ENCODE measurements around the gene DLG5. TPM values are rescaled to one million over a fixed set of nuclear protein-coding genes. Genes with fewer than 3 reads are reported as not detected.

Gene DLG5
- total RNA-seq, 2 donors from 2014 or later = 3.2 to 6.5 TPM

DNA sequence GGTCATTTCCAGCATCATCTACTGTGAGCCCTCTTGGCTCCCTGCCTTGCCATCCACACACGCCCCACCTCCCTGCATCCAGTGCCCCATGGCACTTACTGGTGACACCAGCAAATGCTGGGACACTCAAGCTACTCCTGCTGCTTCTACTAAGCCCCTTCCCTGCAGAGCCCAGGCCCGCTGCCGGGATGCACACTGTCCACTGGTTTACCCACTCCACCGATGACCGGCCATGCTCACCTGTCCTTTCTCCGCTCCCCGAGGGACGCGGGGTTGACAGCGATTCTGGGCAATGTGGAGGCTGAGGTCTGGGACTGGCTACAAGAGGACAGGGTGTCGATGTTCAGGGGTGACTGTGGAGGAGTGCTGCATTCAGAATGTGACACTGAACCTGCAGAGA, 110.2 kb downstream of the DLG5 start:
- Mint-ChIP-seq H3K4me3 (no peak overlapping the region), H3K27ac (no peak overlapping the region), H3K36me3 (ENCODE audit: insufficient read depth in 2 of 2) (peaks cover 0 to 2% of the 10 kb centered on the region in 2 donors), H3K27me3 (ENCODE audit: low read depth) (no peaks in the 10 kb centered on the region), H3K9me3 (no peaks in the 10 kb centered on the region), H3K4me1 (ENCODE audit: low read depth) (peaks cover 5% of the 10 kb centered on the region)
- no peak for ATAC-seq (replicated peaks in 1 of 2)
- no peak for DNase-seq

- no peaks in the 10 kb centered on the region for H3K9me3 Mint-ChIP-seq
- no peak for ATAC-seq (replicated peaks in 1 of 2)
- no peak overlapping the region for H3K27ac Mint-ChIP-seq
- no peak for DNase-seq
- no peaks in the 10 kb centered on the region for H3K4me1 Mint-ChIP-seq (ENCODE audit: low read depth)
- H3K36me3 Mint-ChIP-seq (ENCODE audit: insufficient read depth in 2 of 2) = no peaks in the 10 kb centered on the region
- no peak overlapping the region for H3K4me3 Mint-ChIP-seq
- H3K27me3 Mint-ChIP-seq (ENCODE audit: low read depth) = no peaks in the 10 kb centered on the region
Observed at GRCh38 chr10:77812741-77813140, 113.8 kb downstream of the DLG5 start.

DNA sequence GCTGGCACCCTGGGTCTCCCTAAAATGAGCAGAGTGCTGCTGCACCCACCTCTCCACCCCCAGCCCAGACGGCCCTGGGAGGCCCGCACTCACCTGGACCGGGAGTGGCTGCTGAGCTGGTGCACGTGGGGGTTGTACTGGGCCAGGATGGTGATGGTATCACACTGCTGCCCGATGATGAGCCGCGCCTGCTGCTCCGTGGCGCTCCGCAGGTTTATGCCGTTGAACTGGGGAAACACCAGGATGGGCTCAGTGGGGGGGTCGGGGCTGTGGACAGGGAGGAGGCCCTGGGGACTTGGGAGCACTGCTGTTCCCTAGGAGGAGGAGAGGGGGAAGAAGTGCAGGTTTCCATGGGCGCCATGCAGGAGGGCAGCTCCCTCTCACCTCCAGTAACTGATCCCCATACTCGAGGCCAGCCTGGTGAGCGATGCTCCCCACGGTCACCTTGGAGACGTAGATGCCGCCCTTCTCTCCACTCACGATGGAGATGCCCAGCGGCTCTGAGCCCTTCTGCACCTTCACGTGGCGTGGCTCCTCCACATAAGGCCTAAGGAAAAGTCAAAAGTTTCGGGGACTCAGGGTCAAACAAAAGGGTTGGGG, 114.6 kb downstream of the DLG5 start:
- H3K27me3 Mint-ChIP-seq (ENCODE audit: low read depth) = no peaks in the 10 kb centered on the region
- no peaks in the 10 kb centered on the region for H3K36me3 Mint-ChIP-seq (ENCODE audit: insufficient read depth in 2 of 2)
- H3K4me1 Mint-ChIP-seq (ENCODE audit: low read depth) = no peaks in the 10 kb centered on the region
- no peak for DNase-seq
- no peak for ATAC-seq (replicated peaks in 1 of 2)
- no peak overlapping the region for H3K4me3 Mint-ChIP-seq
- H3K27ac Mint-ChIP-seq = no peak overlapping the region
- no peaks in the 10 kb centered on the region for H3K9me3 Mint-ChIP-seq

DNA sequence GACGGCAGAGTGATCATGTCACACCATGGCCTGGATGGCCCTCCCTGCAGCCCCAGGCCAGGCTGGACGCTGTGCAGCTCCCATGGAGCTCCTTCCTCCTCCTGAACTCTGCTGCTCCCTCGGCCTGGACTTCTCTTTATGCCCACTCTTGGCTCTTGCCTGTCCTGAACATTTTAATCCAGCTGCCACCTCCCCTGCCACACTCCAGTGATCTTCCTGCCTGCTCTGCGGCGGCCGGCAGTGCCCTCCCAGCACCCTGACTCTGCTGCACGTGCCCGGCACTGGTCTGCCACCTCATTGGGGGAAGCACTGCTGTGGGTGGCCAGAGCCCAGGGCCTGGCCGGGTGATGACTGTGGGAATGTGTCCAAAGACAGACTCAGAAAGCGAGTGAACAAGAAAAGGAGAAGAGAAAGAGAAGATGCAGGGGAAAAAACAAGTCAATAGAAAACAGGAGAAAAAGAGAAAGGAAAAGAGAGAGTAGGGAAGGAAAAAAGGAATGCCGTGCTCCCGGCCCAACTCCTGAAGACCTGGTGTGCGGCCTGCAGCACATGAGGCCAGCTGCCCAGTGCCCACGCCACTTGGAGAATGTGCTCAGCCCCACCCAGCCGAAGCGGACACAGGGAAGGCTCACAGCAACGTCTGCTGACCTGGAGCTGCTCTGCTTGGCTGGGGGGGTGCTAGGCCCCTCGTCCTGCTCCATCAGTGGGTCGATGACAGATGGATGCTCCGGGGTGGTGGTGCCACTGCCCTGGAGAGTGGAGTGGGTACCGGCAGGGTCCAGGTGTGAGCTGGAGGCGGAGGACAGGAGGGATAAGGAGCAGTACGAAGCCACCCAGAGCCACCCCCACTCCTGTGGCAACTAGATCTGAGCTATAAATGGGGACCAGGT, 115.9 kb downstream of the DLG5 start:
- H3K9me3 Mint-ChIP-seq = no peaks in the 10 kb centered on the region
- H3K4me1 Mint-ChIP-seq (ENCODE audit: low read depth) = no peaks in the 10 kb centered on the region
- H3K36me3 Mint-ChIP-seq (ENCODE audit: insufficient read depth in 2 of 2) = no peaks in the 10 kb centered on the region
- no peak overlapping the region for H3K4me3 Mint-ChIP-seq
- H3K27ac Mint-ChIP-seq = no peak overlapping the region
- H3K27me3 Mint-ChIP-seq (ENCODE audit: low read depth) = no peaks in the 10 kb centered on the region
- DNase-seq (no peak), ATAC-seq (replicated peaks in 1 of 2) (no peak)

DNA sequence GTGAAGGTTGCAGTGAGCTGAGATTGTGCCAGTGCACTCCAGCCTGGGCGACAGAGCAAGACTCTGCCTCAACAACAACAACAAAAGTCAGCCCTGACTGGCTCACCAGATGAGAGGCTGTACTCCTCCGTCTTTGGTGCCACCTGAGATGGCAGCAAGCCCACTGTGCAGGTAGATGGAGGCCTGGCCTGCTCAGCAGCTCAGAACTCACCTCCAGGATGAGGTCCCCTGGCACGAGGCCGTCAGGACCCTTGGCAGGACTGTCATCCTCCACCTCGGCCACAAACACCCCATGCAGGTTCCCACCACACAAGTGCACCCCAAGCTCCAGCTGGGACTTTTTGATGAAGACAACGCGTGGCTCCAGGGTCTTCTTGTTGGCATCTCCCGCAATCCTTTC, 117.2 kb downstream of the DLG5 start:
- H3K4me3 Mint-ChIP-seq = no peak overlapping the region
- DNase-seq (no peak), ATAC-seq (replicated peaks in 1 of 2) (no peak)
- no peaks in the 10 kb centered on the region for H3K36me3 Mint-ChIP-seq (ENCODE audit: insufficient read depth in 2 of 2)
- H3K4me1 Mint-ChIP-seq (ENCODE audit: low read depth) = no peaks in the 10 kb centered on the region
- H3K27me3 Mint-ChIP-seq (ENCODE audit: low read depth) = no peaks in the 10 kb centered on the region
- no peak overlapping the region for H3K27ac Mint-ChIP-seq
- no peaks in the 10 kb centered on the region for H3K9me3 Mint-ChIP-seq

DNA sequence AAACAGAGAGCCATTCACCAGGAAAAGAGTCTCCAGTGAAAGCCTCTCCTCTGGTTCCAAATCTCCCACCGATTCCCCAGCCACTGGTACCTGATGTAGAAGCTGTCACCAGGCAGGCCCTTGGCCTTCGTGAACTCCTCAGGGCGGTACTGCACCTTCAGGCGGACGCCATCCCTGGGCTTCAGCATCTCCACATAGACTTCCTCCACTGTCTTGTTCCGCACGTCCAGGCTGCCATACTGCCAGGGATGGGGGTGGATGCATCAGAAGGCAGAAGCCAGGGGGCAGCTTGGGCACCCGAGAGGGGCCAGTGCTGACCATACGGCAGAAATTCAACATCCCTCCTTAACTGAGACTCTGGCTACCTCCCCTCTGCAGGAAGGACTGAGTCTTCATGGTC, 118.8 kb downstream of the DLG5 start:
- H3K27ac Mint-ChIP-seq = no peak overlapping the region
- H3K36me3 Mint-ChIP-seq (ENCODE audit: insufficient read depth in 2 of 2) = no peaks in the 10 kb centered on the region
- no peaks in the 10 kb centered on the region for H3K9me3 Mint-ChIP-seq
- H3K27me3 Mint-ChIP-seq (ENCODE audit: low read depth) = no peaks in the 10 kb centered on the region
- H3K4me1 Mint-ChIP-seq (ENCODE audit: low read depth) = no peaks in the 10 kb centered on the region
- H3K4me3 Mint-ChIP-seq = no peak overlapping the region
- ATAC-seq (replicated peaks in 1 of 2) (no peak), DNase-seq (no peak)

DNA sequence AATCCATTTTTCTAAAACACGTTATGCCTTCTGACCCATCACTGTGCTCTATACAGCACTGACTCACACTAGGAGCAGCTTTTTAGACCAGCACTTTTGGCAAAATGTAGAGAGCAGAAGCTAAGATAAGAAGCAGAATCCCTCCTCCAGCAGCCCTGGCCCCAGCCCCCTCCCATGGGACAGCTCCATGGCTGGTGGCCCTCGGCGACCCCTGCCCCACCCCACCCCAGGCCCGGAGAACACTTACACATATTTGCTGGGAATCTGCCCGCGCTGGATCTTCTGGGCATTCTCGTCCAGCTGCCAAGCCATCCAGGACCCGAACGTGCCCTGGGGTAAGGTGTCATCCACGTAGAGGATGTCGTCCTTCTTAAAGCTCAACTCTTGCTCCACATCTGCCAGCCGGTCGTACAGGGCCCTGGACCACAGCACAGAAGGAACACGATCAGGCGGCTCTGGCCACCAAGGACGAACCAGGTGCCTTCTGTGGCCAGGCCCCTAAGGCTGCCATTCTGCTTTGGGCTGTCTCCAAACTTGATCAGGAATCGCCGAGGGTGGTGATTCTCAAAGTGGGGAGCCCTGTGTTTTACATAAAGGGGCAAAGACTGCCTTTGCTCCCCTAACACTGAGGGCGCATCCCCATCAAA, 119.9 kb downstream of the DLG5 start:
- no peak for DNase-seq
- no peak for ATAC-seq (replicated peaks in 1 of 2)
- H3K36me3 Mint-ChIP-seq (ENCODE audit: insufficient read depth in 2 of 2) = no peaks in the 10 kb centered on the region

GRCh38 chr10:77805676-77806075, 120.9 kb downstream of the DLG5 start:
- DNase-seq (no peak), ATAC-seq (replicated peaks in 1 of 2) (no peak)
- no peaks in the 10 kb centered on the region for H3K36me3 Mint-ChIP-seq (ENCODE audit: insufficient read depth in 2 of 2)
- H3K9me3 Mint-ChIP-seq = no peaks in the 10 kb centered on the region
- H3K4me3 Mint-ChIP-seq = no peak overlapping the region
- peaks cover 17% of the 10 kb centered on the region for H3K4me1 Mint-ChIP-seq (ENCODE audit: low read depth)
- peaks cover 9% of the 10 kb centered on the region for H3K27me3 Mint-ChIP-seq (ENCODE audit: low read depth)
- no peak overlapping the region for H3K27ac Mint-ChIP-seq

More for the DNA sequence above, 119.9 kb downstream of the DLG5 start:
- no peak overlapping the region for H3K4me3 Mint-ChIP-seq
- peaks cover 8% of the 10 kb centered on the region for H3K4me1 Mint-ChIP-seq (ENCODE audit: low read depth)
- H3K27me3 Mint-ChIP-seq (ENCODE audit: low read depth) = peaks cover 8% of the 10 kb centered on the region
- no peaks in the 10 kb centered on the region for H3K9me3 Mint-ChIP-seq
- no peak overlapping the region for H3K27ac Mint-ChIP-seq

GRCh38 chr10:77804371-77804770, 122.2 kb downstream of the DLG5 start:
- peaks cover 27% of the 10 kb centered on the region for H3K4me1 Mint-ChIP-seq (ENCODE audit: low read depth)
- no peak overlapping the region for H3K4me3 Mint-ChIP-seq
- ATAC-seq (replicated peaks in 1 of 2) (no peak), DNase-seq (no peak)
- H3K36me3 Mint-ChIP-seq (ENCODE audit: insufficient read depth in 2 of 2) = no peaks in the 10 kb centered on the region
- H3K27me3 Mint-ChIP-seq (ENCODE audit: low read depth) = peaks cover 14% of the 10 kb centered on the region
- H3K9me3 Mint-ChIP-seq = no peaks in the 10 kb centered on the region
- H3K27ac Mint-ChIP-seq = no peak overlapping the region

DNA sequence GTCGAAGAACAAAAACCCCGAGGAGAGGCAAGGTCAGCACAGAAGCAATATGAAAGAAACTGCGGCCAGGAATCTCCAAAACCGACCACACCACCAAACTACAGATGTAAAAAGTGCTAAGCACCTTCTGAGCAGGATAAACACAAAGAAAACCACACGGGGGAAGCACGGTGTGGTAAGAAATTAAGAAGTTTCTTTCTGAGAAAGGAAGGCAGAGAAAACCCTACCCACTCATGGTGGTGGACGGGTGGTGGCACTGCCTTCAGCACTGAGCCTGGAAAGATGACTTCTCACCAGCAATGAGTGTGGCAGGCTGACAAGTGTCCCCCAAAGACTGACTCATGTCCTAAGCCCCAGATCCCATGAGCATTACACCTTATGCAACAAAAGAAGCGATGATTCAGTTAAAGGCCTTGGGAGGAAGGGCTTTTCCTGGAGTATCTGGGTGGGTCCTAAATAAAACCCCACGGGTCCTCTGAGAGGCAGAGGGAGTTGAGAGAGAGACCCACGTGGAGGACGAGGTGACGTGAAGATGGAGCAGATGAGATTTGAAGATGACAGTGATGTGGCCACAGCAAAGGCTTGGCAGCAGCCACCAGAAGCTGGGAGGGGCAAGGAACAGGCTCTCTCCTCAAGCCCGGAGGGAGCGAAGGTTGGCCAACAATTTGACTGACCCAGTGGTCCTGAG, 124.9 kb downstream of the DLG5 start:
- peak overlapping the region; percentile 75 for H3K27ac Mint-ChIP-seq
- peaks cover 32% of the 10 kb centered on the region for H3K27me3 Mint-ChIP-seq (ENCODE audit: low read depth)
- DNase-seq (peak; percentile 77 to 80), ATAC-seq (replicated peaks in 1 of 2) (peak; percentile 96 to 97)
- H3K4me3 Mint-ChIP-seq = peak overlapping the region; percentile 48 to 83
- no peaks in the 10 kb centered on the region for H3K36me3 Mint-ChIP-seq (ENCODE audit: insufficient read depth in 2 of 2)
- H3K4me1 Mint-ChIP-seq (ENCODE audit: low read depth) = peaks cover 32% of the 10 kb centered on the region
- H3K9me3 Mint-ChIP-seq = no peaks in the 10 kb centered on the region

GRCh38 chr10:77800738-77801266, 125.8 kb downstream of the DLG5 start:
- peak; percentile 5 for ATAC-seq (replicated peaks in 1 of 2)
- H3K27me3 Mint-ChIP-seq (ENCODE audit: low read depth) = peaks cover 32% of the 10 kb centered on the region
- peak overlapping the region; percentile 48 to 83 for H3K4me3 Mint-ChIP-seq
- H3K36me3 Mint-ChIP-seq (ENCODE audit: insufficient read depth in 2 of 2) = no peaks in the 10 kb centered on the region
- no peaks in the 10 kb centered on the region for H3K9me3 Mint-ChIP-seq
- H3K4me1 Mint-ChIP-seq (ENCODE audit: low read depth) = peaks cover 32% of the 10 kb centered on the region
- no peak for DNase-seq
- H3K27ac Mint-ChIP-seq = peak overlapping the region; percentile 75

GRCh38 chr10:77800320-77800719, 126.2 kb downstream of the DLG5 start:
- Mint-ChIP-seq H3K4me1 (ENCODE audit: low read depth) (peaks cover 32% of the 10 kb centered on the region), H3K36me3 (ENCODE audit: insufficient read depth in 2 of 2) (no peaks in the 10 kb centered on the region), H3K27ac (no peak overlapping the region), H3K4me3 (no peak overlapping the region), H3K27me3 (ENCODE audit: low read depth) (peaks cover 32% of the 10 kb centered on the region), H3K9me3 (no peaks in the 10 kb centered on the region)
- DNase-seq (no peak), ATAC-seq (replicated peaks in 1 of 2) (no peak)

- Mint-ChIP-seq H3K9me3 (no peaks in the 10 kb centered on the region), H3K27me3 (ENCODE audit: low read depth) (peaks cover 32% of the 10 kb centered on the region), H3K36me3 (ENCODE audit: insufficient read depth in 2 of 2) (no peaks in the 10 kb centered on the region), H3K27ac (no peak overlapping the region), H3K4me1 (ENCODE audit: low read depth) (peaks cover 32% of the 10 kb centered on the region), H3K4me3 (no peak overlapping the region)
- DNase-seq = peak; percentile 18 to 37
- ATAC-seq (replicated peaks in 1 of 2) = peak; percentile 15 to 23
Observed at GRCh38 chr10:77799352-77799751, 127.2 kb downstream of the DLG5 start.

All from activated T-cell treated with anti-CD3 and anti-CD28 coated beads, Interleukin-2, amount 50 U/mL, for 72 hours (primary cell).